Endothelial cell of umbilical vein (primary cell): Measurements from ENCODE around the gene MTHFR. TPM values are rescaled to one million over a fixed set of nuclear protein-coding genes. Genes with fewer than 3 reads are reported as not detected.

Experiments
- BruUV-seq: library from RNA; stranded (reverse); fragments of 400-500 nt; replicated peaks from 2 replicates; lab custom pipeline; 2021; lab: Mats Ljungman, UMichigan
- CTCF ChIA-PET: fragments of 300-600, 350-600 bp; sonication (Branson Sonifier 250); formaldehyde crosslinking; loops from one replicate; lab custom pipeline; 2021; ENCODE audit warnings: antibody characterized with exemption, inconsistent platforms; lab: Charles Lee
- POLR2A ChIA-PET: fragments of 300-600, 350-600 bp; sonication (Branson Sonifier 250); formaldehyde crosslinking; loops from one replicate; lab custom pipeline; 2021; ENCODE audit warnings: antibody characterized with exemption, inconsistent platforms; lab: Charles Lee
- DNase-seq: peaks from one replicate; pipeline ENCODE4 v3.0.0-alpha.2; 2011; ENCODE audit warnings: low read depth, low spot score
- FAIRE-seq: peaks from 2 replicates; lab custom pipeline; 2011; peaks lifted over from hg19 to GRCh38; lab: Jason Lieb, UNC
- H2AFZ ChIP-seq: 2 replicates; pipeline ENCODE4 v1.6.0; 2012; ENCODE audit warnings: low read depth, low read length, control low read depth, inconsistent platforms
- H3K27ac ChIP-seq: 2 replicates; pipeline ENCODE4 v1.5.1; 2011; ENCODE audit warnings: low read depth, mild to moderate bottlenecking, control low read depth, low read length, moderate library complexity; ENCODE audit not compliant: insufficient read depth
- H3K27me3 ChIP-seq, 2 experiments: 2 replicates each; pipeline versions ENCODE4 v1.6.0 to v1.6.1; 2011; ENCODE audit warnings: low read length in 2 of 2, mixed read lengths in 1 of 2; ENCODE audit not compliant: control insufficient read depth in 2 of 2, insufficient read depth in 2 of 2
- H3K36me3 ChIP-seq, 2 experiments: 2 replicates in 1 of 2; 3 replicates in 1 of 2; pipeline ENCODE4 v1.5.1; 2011; ENCODE audit warnings: low read length in 2 of 2, mild to moderate bottlenecking in 1 of 2, moderate library complexity in 1 of 2; ENCODE audit not compliant: control insufficient read depth in 2 of 2, insufficient read depth in 2 of 2; ENCODE audit errors: extremely low read depth in 1 of 2
- H3K4me1 ChIP-seq: 3 replicates; pipeline ENCODE4 v1.5.1; 2011; ENCODE audit warnings: mild to moderate bottlenecking, low read length; ENCODE audit not compliant: control insufficient read depth, insufficient read depth; ENCODE audit errors: extremely low read depth
- H3K4me2 ChIP-seq: 2 replicates; pipeline ENCODE4 v1.6.1; 2011; ENCODE audit warnings: low read length, control low read depth, mixed read lengths; ENCODE audit not compliant: insufficient read depth
- H3K4me3 ChIP-seq, 3 experiments: fragments of 200-600 bp in 1 of 3; sonication (generic), shearing (Covaris generic) in 1 of 3; replicated peaks in 1 of 3; 2 replicates each; pipeline ENCODE4 v1.5.1; 2011 to 2016; ENCODE audit warnings: control low read depth in 3 of 3, low read length in 3 of 3, mild to moderate bottlenecking in 2 of 3, inconsistent platforms in 1 of 3, low read depth in 1 of 3, moderate library complexity in 1 of 3; ENCODE audit not compliant: insufficient read depth in 1 of 3
- H3K79me2 ChIP-seq: 2 replicates; pipeline ENCODE4 v1.6.0; 2012; ENCODE audit warnings: low read length, inconsistent platforms; ENCODE audit not compliant: control insufficient read depth, insufficient read depth
- H3K9ac ChIP-seq: replicated peaks from 2 replicates; pipeline ENCODE3; 2011; ENCODE audit warnings: low read length, control low read depth; ENCODE audit not compliant: insufficient read depth; ENCODE audit errors: extremely low read depth
- H3K9me1 ChIP-seq: replicated peaks from 3 replicates; pipeline ENCODE4 v1.6.0; 2011; ENCODE audit warnings: mild to moderate bottlenecking, low read length; ENCODE audit not compliant: control insufficient read depth, insufficient read depth; ENCODE audit errors: extremely low read depth
- H3K9me3 ChIP-seq: replicated peaks from 2 replicates; pipeline ENCODE4 v1.5.1; 2012; ENCODE audit warnings: low read length, inconsistent platforms; ENCODE audit not compliant: control insufficient read depth, insufficient read depth
- H4K20me1 ChIP-seq: replicated peaks from 2 replicates; pipeline ENCODE3; 2011; ENCODE audit warnings: mild to moderate bottlenecking, low read length; ENCODE audit not compliant: control insufficient read depth, insufficient read depth; ENCODE audit errors: extremely low read depth
- CTCF ChIP-seq, 2 donors: IDR thresholded peaks; 1 replicate in 1 of 2; 2 replicates in 1 of 2; pipeline ENCODE4 v1.5.1; 2011; ENCODE audit warnings: low read length in 2 of 2, mild to moderate bottlenecking in 2 of 2, moderate library complexity in 2 of 2, control low read depth in 1 of 2, inconsistent platforms in 1 of 2, low read depth in 1 of 2; ENCODE audit not compliant: insufficient read depth in 1 of 2; ENCODE audit errors: extremely low read depth in 1 of 2
- EZH2 ChIP-seq: IDR thresholded peaks from 2 replicates; pipeline ENCODE4 v1.6.1; 2012; ENCODE audit warnings: borderline replicate concordance, low read depth, mild to moderate bottlenecking, moderate library complexity, low read length, inconsistent platforms; ENCODE audit not compliant: severe bottlenecking
- FOS ChIP-seq: IDR thresholded peaks from 2 replicates; pipeline ENCODE4 v1.6.1; 2011; ENCODE audit warnings: mild to moderate bottlenecking, low read length, moderate library complexity, borderline replicate concordance; ENCODE audit not compliant: insufficient read depth
- GATA2 ChIP-seq: IDR thresholded peaks from 2 replicates; pipeline ENCODE4 v1.7.0; 2011; ENCODE audit warnings: low read depth, mild to moderate bottlenecking, moderate library complexity, mixed read lengths, low read length; ENCODE audit not compliant: insufficient read length, insufficient read depth
- JUN ChIP-seq: IDR thresholded peaks from 2 replicates; pipeline ENCODE4 v1.6.1; 2011; ENCODE audit warnings: borderline replicate concordance, low read depth; ENCODE audit not compliant: insufficient read length, insufficient read depth
- MAX ChIP-seq: IDR thresholded peaks from 2 replicates; pipeline ENCODE4 v1.6.1; 2011; ENCODE audit not compliant: insufficient read depth, insufficient read length
- MYC ChIP-seq: IDR thresholded peaks from one replicate; pipeline ENCODE4 v1.6.1; 2011; ENCODE audit warnings: mild to moderate bottlenecking, low read depth, low read length
- POLR2A ChIP-seq: IDR thresholded peaks from 2 replicates; pipeline ENCODE4 v1.6.1; 2012; ENCODE audit warnings: low read depth, mild to moderate bottlenecking, control low read depth, low read length
- POLR2AphosphoS5 ChIP-seq: IDR thresholded peaks from 2 replicates; pipeline ENCODE4 v1.6.1; 2012; ENCODE audit warnings: low read depth, mild to moderate bottlenecking, control low read depth, low read length, moderate library complexity; ENCODE audit not compliant: insufficient read depth
- dilution Hi-C: fragments of 300-500 bp; cut with MboI; formaldehyde crosslinking; loops from one replicate; pipeline ENCODE4 v1.15.0; 2019; ENCODE audit warnings: low sequenced_read_pairs; ENCODE audit not compliant: extremely low pct_ligation_motif_present
- intact Hi-C: fragments of 100-400 bp; cut with micrococcal nuclease; formaldehyde crosslinking; loops from one replicate; pipeline ENCODE4 v1.10.0; 2022
- polyA plus RNA-seq, 4 experiments: library from polyadenylated mRNA; depleted of rRNA in 3 of 4; stranded (reverse) in 3 of 4; unstranded in 1 of 4; fragments of >200 nt; gene quantifications; 2 replicates each; pipeline versions ENCODE4 v1.2.1 to v1.2.3, GENCODE V29; 2011 to 2012; ENCODE audit warnings: missing spikeins in 1 of 4
- total RNA-seq: library from RNA; stranded (reverse); gene quantifications from 2 replicates; pipeline ENCODE4 v1.2.3, GENCODE V29; 2021

The MTHFR gene
- total and polyA plus RNA-seq, 2 donors (not counting 3 experiments of a cell fraction or from before 2014, with no cell fraction given), result 13.8 to 25.3 TPM

GRCh38 chr1:11787804-11788436 is 17.8 kb downstream of the MTHFR start:
- POLR2A ChIA-PET, result interaction anchor here (1.2 kb wide), 1 partner anchor 10 kb away, joined by 5 read pairs; no protein-coding TSS in a partner anchor

More at GRCh38 chr1:11787804-11788436, 17.8 kb downstream of the MTHFR start:
- H4K20me1 ChIP-seq, result no peaks in the 10 kb centered on the region
- BruUV-seq, result no TSS peak
- H3K36me3 ChIP-seq, result peaks cover 0 to 11% of the 10 kb centered on the region in 2 experiments
- no peak overlapping the region for H3K4me2 ChIP-seq
- DNase-seq (no peak), FAIRE-seq (no peak)
- H3K4me1 ChIP-seq, result peaks cover 21% of the 10 kb centered on the region
- CTCF ChIA-PET, result interaction anchor here (1.1 to 5.5 kb wide), 3 partner anchors 10 to 69 kb away, joined by 3 to 31 read pairs (median 12); no protein-coding TSS in a partner anchor
- H3K27me3 ChIP-seq, result no peaks in the 10 kb centered on the region
- intact Hi-C loops, result no loop called here
- no peak overlapping the region for H3K4me3 ChIP-seq
- no peaks in the 10 kb centered on the region for H3K79me2 ChIP-seq
- no peak overlapping the region for H2AFZ ChIP-seq
- H3K9me3 ChIP-seq, result no peaks in the 10 kb centered on the region
- dilution Hi-C loops, result no loop called here
- no peaks in the 10 kb centered on the region for H3K9me1 ChIP-seq
- H3K27ac ChIP-seq, result no peak overlapping the region
- no peak for TF ChIP-seq MYC
- TF ChIP-seq CTCF (IDR thresholded peaks at IDR 0.05; ENCODE audit: extremely low read depth in 1 of 2, insufficient read depth in 1 of 2, low read depth in 1 of 2, low read length in 2 of 2), result no peak
- TF ChIP-seq POLR2A, result no peak
- TF ChIP-seq EZH2, result no peak
- no peak for TF ChIP-seq POLR2AphosphoS5
- no peak for TF ChIP-seq GATA2
- TF ChIP-seq FOS, result no peak
- no peak for TF ChIP-seq MAX
- no peak for TF ChIP-seq JUN
- no peak overlapping the region for H3K9ac ChIP-seq
